ENCODE results near the gene KPNA4.

Gene KPNA4

GRCh38 chr3:160449636-160450598, 115.5 kb downstream of the KPNA4 start, which contains the start of gene TRIM59:
TSS of gene TRIM59 (minus strand) at chr3:160449786. CDS start at chr3:160439183, 10,603 bp downstream.
- DNase-seq: peak; percentile 98

- peak; percentile 43 for DNase-seq
Observed at GRCh38 chr3:160448845-160449635, 116.3 kb downstream of the KPNA4 start.

- no peak for DNase-seq
Observed at GRCh38 chr3:160447544-160447943, 117.8 kb downstream of the KPNA4 start.

- DNase-seq: no peak
Observed at GRCh38 chr3:160446522-160447056, 118.8 kb downstream of the KPNA4 start.

- DNase-seq: no peak
Observed at GRCh38 chr3:160445854-160446253, 119.5 kb downstream of the KPNA4 start.
